Measurements from ENCODE around the gene NAV2.

The NAV2 gene

GRCh38 chr11:19814421-19814820 lies 101.8 kb downstream of the NAV2 start:
- no peak overlapping the region for H3K4me3 ChIP-seq (replicated peaks; ENCODE audit: low read depth, low read length)
- peak; percentile 6 for TF ChIP-seq CTCF (IDR thresholded peaks at IDR 0.05; ENCODE audit: low read length, missing control alignments)
- DNase-seq (ENCODE audit: low read depth), result no peak

GRCh38 chr11:19816040-19816439 lies 103.4 kb downstream of the NAV2 start:
- no peak overlapping the region for H3K4me3 ChIP-seq (replicated peaks; ENCODE audit: low read depth, low read length)
- no peak for DNase-seq (ENCODE audit: low read depth)
- TF ChIP-seq CTCF (IDR thresholded peaks at IDR 0.05; ENCODE audit: low read length, missing control alignments), result no peak

GRCh38 chr11:19816817-19817216 lies 104.2 kb downstream of the NAV2 start:
- no peak for DNase-seq (ENCODE audit: low read depth)
- TF ChIP-seq CTCF (IDR thresholded peaks at IDR 0.05; ENCODE audit: low read length, missing control alignments), result no peak
- no peak overlapping the region for H3K4me3 ChIP-seq (replicated peaks; ENCODE audit: low read depth, low read length)

- no peak overlapping the region for H3K4me3 ChIP-seq (replicated peaks; ENCODE audit: low read depth, low read length)
- no peak for DNase-seq (ENCODE audit: low read depth)
- TF ChIP-seq CTCF (IDR thresholded peaks at IDR 0.05; ENCODE audit: low read length, missing control alignments), result no peak
Measured at GRCh38 chr11:19817265-19817851, 104.7 kb downstream of the NAV2 start.

GRCh38 chr11:19817870-19818269 lies 105.2 kb downstream of the NAV2 start:
- no peak for TF ChIP-seq CTCF (IDR thresholded peaks at IDR 0.05; ENCODE audit: low read length, missing control alignments)
- no peak overlapping the region for H3K4me3 ChIP-seq (replicated peaks; ENCODE audit: low read depth, low read length)
- DNase-seq (ENCODE audit: low read depth), result no peak

- TF ChIP-seq CTCF (IDR thresholded peaks at IDR 0.05; ENCODE audit: low read length, missing control alignments), result no peak
- no peak for DNase-seq (ENCODE audit: low read depth)
- H3K4me3 ChIP-seq (replicated peaks; ENCODE audit: low read depth, low read length), result no peak overlapping the region
Measured at GRCh38 chr11:19818619-19819018, 106.0 kb downstream of the NAV2 start.

- H3K4me3 ChIP-seq (replicated peaks; ENCODE audit: low read depth, low read length), result no peak overlapping the region
- no peak for DNase-seq (ENCODE audit: low read depth)
- no peak for TF ChIP-seq CTCF (IDR thresholded peaks at IDR 0.05; ENCODE audit: low read length, missing control alignments)
Measured at GRCh38 chr11:19819148-19819547, 106.5 kb downstream of the NAV2 start.

Measured in fibroblast of pulmonary artery (primary cell).